Body of pancreas (tissue), 4 donors: ENCODE measurements around the gene RFC5. TPM values are rescaled to one million over a fixed set of nuclear protein-coding genes. Genes with fewer than 3 reads are reported as not detected.
"Not testable (repeated sequence)": the region's sequence is repeated elsewhere in the genome, so short reads cannot be mapped to it uniquely, and the experiment has no call there.

Experiments
- ATAC-seq: fragments of 150-250 bp; one replicate; pipeline ENCODE4 v1.9.1; 2016
- DNase-seq, 4 donors: peaks; one replicate each; pipeline ENCODE4 v3.0.0-alpha.2; 2019
- H3K27ac ChIP-seq, 4 donors: fragments of 200-600 bp; sonication (generic); 1 replicate in 3 of 4; 2 replicates in 1 of 4; pipeline versions ENCODE4 v1.5.1 to v1.6.1; 2016 to 2019; ENCODE audit warnings: mild to moderate bottlenecking in 1 of 4, mixed read lengths in 1 of 4, moderate library complexity in 1 of 4
- H3K27me3 ChIP-seq, 2 donors: fragments of 200-600 bp; sonication (generic); one replicate each; pipeline ENCODE4 v1.6.0; 2016; ENCODE audit warnings: mild to moderate bottlenecking in 1 of 2
- H3K36me3 ChIP-seq, 2 donors: fragments of 200-600 bp; sonication (generic); replicated peaks in 1 of 2; 2 replicates each; pipeline ENCODE4 v1.5.1; 2016; ENCODE audit warnings: low read depth in 2 of 2; ENCODE audit not compliant: insufficient read depth in 1 of 2
- H3K4me1 ChIP-seq: fragments of 200-600 bp; sonication (generic); one replicate; pipeline ENCODE4 v1.6.0; 2016
- H3K4me3 ChIP-seq, 2 donors: fragments of 200-600 bp; sonication (generic); 1 replicate in 1 of 2; 2 replicates in 1 of 2; pipeline ENCODE4 v1.5.1; 2016 to 2019
- H3K9me3 ChIP-seq, 3 donors: fragments of 200-600 bp; sonication (generic); 1 replicate in 2 of 3; 2 replicates in 1 of 3; pipeline ENCODE4 v1.5.1; 2016
- CTCF ChIP-seq, 7 experiments: fragments of 450-650 bp in 4 of 7; fragments of 200-600 bp in 3 of 7; sonication (generic) in 3 of 7; IDR thresholded peaks; one replicate each; pipeline ENCODE4 v1.5.1; 2016 to 2019; ENCODE audit warnings: antibody characterized with exemption in 7 of 7
- POLR2A ChIP-seq, 3 donors: fragments of 450-650 bp; IDR thresholded peaks; one replicate each; pipeline ENCODE4 v1.6.1; 2016; ENCODE audit warnings: antibody characterized with exemption in 3 of 3, mild to moderate bottlenecking in 2 of 3
- WGBS, 2 donors: methylation state at CpG; one replicate each; pipeline ENCODE4 v1.1.5; 2017; 5-methylcytosine and 5-hydroxymethylcytosine counted together
- intact Hi-C: fragments of 100-400 bp; cut with DNase I; formaldehyde crosslinking; loops from one replicate; pipeline ENCODE4 v1.15.1; 2023
- small RNA-seq: library from RNA; depleted of rRNA; stranded (forward); fragments of <200 nt; gene quantifications from one replicate; pipeline ENCODE3, GENCODE V24; 2016
- total RNA-seq, 2 donors: library from RNA; depleted of rRNA; stranded (reverse); fragments of >200 nt; gene quantifications; one replicate each; pipeline ENCODE4 v1.1.0, GENCODE V29; 2016

Gene RFC5
- total RNA-seq, 2 donors from 2014 or later: 4.6 to 6.2 TPM

GRCh38 chr12:118068445-118068844 is 51.9 kb downstream of the RFC5 start:
- Histone ChIP-seq H3K9me3 (no peaks in the 10 kb centered on the region), H3K4me3 (no peak overlapping the region), H3K27ac (no peak overlapping the region), H3K4me1 (peaks cover 20% of the 10 kb centered on the region), H3K27me3 (no peaks in the 10 kb centered on the region), H3K36me3 (no peaks in the 10 kb centered on the region)
- TF ChIP-seq CTCF (IDR thresholded peaks at IDR 0.05): no peak
- no peak for TF ChIP-seq POLR2A (IDR thresholded peaks at IDR 0.05)
- ATAC-seq: no peak
- DNase-seq: no peak
- intact Hi-C loops: no loop called here
- 83 to 86% methylated on average over 2 of the region's 2 CpGs for WGBS, 2 donors

GRCh38 chr12:118070650-118071049 is 54.1 kb downstream of the RFC5 start:
- Histone ChIP-seq H3K9me3 (no peaks in the 10 kb centered on the region), H3K4me1 (no peaks in the 10 kb centered on the region), H3K27ac (no peak overlapping the region), H3K27me3 (no peaks in the 10 kb centered on the region), H3K36me3 (no peaks in the 10 kb centered on the region), H3K4me3 (no peak overlapping the region)
- TF ChIP-seq CTCF (IDR thresholded peaks at IDR 0.05): no peak
- no peak for TF ChIP-seq POLR2A (IDR thresholded peaks at IDR 0.05)
- intact Hi-C loops: no loop called here
- 81 to 98% methylated on average over 3 of the region's 3 CpGs for WGBS, 2 donors
- no peak for DNase-seq
- ATAC-seq: no peak

GRCh38 chr12:118073768-118074167 is 57.3 kb downstream of the RFC5 start:
- no peak for TF ChIP-seq CTCF (IDR thresholded peaks at IDR 0.05)
- TF ChIP-seq POLR2A (IDR thresholded peaks at IDR 0.05): no peak
- ATAC-seq: no peak
- H3K36me3 ChIP-seq: peaks cover 0 to 2% of the 10 kb centered on the region in 2 donors
- H3K9me3 ChIP-seq: no peaks in the 10 kb centered on the region
- intact Hi-C loops: no loop called here
- 94% methylated on average over 4 of the region's 4 CpGs for WGBS, 2 donors
- no peak for DNase-seq
- no peaks in the 10 kb centered on the region for H3K27me3 ChIP-seq
- no peaks in the 10 kb centered on the region for H3K4me1 ChIP-seq
- no peak overlapping the region for H3K4me3 ChIP-seq
- H3K27ac ChIP-seq: no peak overlapping the region

- H3K4me1 ChIP-seq, intact Hi-C loops, H3K9me3 ChIP-seq, DNase-seq, H3K36me3 ChIP-seq, H3K27ac ChIP-seq, H3K27me3 ChIP-seq, H3K4me3 ChIP-seq, ATAC-seq: not testable (repeated sequence)
- WGBS, 2 donors: 87 to 93% methylated on average over 9 of the region's 9 CpGs
Measured at GRCh38 chr12:118081521-118081920, 65.0 kb downstream of the RFC5 start.

Small RNA genes lying within 50 kb of the gene (small RNA-seq; reads per million reads assigned to genes)
- gene AC131159.1: not detected

Other genes with a start within 250 kb of the RFC5 start
- 1 to 10 TPM in 1 of 2 donors, under 1 TPM in 1; 0.66 to 1.0 TPM for gene KSR2, start 47.7 kb upstream of the RFC5 start, total RNA-seq
- 10 to 100 TPM; 28.7 to 48.0 TPM for gene WSB2, start 44.5 kb downstream of the RFC5 start, total RNA-seq
- gene VSIG10, start 87.3 kb downstream of the RFC5 start, total RNA-seq: 10 to 100 TPM; 20.4 to 41.0 TPM
- gene PEBP1, start 119.4 kb downstream of the RFC5 start, total RNA-seq: 100 to 1,000 TPM; 136 to 334 TPM